ENCODE measurements around the gene DIPK1A. TPM values are rescaled to one million over a fixed set of nuclear protein-coding genes. Genes with fewer than 3 reads are reported as not detected.

Gene DIPK1A
- total RNA-seq, 1 experiment from 2014 or later: 2.3 TPM

- no peak overlapping the region for H3K4me3 Mint-ChIP-seq (ENCODE audit: unreplicated experiment)
- H3K9me3 Mint-ChIP-seq (ENCODE audit: unreplicated experiment): no peaks in the 10 kb centered on the region
- intact Hi-C loops (cut with micrococcal nuclease; ENCODE audit: unreplicated experiment): no loop called here
- Histone ChIP-seq H3K9me3 (no peaks in the 10 kb centered on the region), H3K36me3 (ENCODE audit: control insufficient read depth, insufficient read depth, low read length) (no peaks in the 10 kb centered on the region), H3K4me1 (peaks cover 11% of the 10 kb centered on the region; the same call in 1 of the 2 replicates), H3K27me3 (replicated peaks; ENCODE audit: control insufficient read depth, insufficient read depth, low read length) (no peaks in the 10 kb centered on the region), H3K4me3 (ENCODE audit: low read depth, low read length) (no peak overlapping the region)
- BruUV-seq (replicated peaks): no TSS peak
- POLR2A ChIA-PET: no interaction called here
- H3K36me3 Mint-ChIP-seq (ENCODE audit: insufficient read depth, unreplicated experiment): no peaks in the 10 kb centered on the region
- no peak for TF ChIP-seq CTCF (IDR thresholded peaks at IDR 0.05; ENCODE audit: insufficient read depth in 1 of 2, low read depth in 1 of 2, low read length in 1 of 2, severe bottlenecking in 1 of 2, unreplicated experiment in 1 of 2)
- H3K27me3 Mint-ChIP-seq (ENCODE audit: insufficient read depth, unreplicated experiment): no peaks in the 10 kb centered on the region
- CTCF ChIA-PET: no interaction called here
- DNase-seq: no peak
- H3K27ac Mint-ChIP-seq (ENCODE audit: unreplicated experiment): no peak overlapping the region
- H3K4me1 Mint-ChIP-seq (ENCODE audit: low read depth, unreplicated experiment): peaks cover 22% of the 10 kb centered on the region
Measured at GRCh38 chr1:92913093-92913819, 48.0 kb downstream of the DIPK1A start.

GRCh38 chr1:92910081-92910480 lies 51.2 kb downstream of the DIPK1A start:
- Histone ChIP-seq H3K4me3 (ENCODE audit: low read depth, low read length) (no peak overlapping the region), H3K27me3 (replicated peaks; ENCODE audit: control insufficient read depth, insufficient read depth, low read length) (no peaks in the 10 kb centered on the region), H3K36me3 (ENCODE audit: control insufficient read depth, insufficient read depth, low read length) (no peaks in the 10 kb centered on the region), H3K4me1 (peaks cover 11% of the 10 kb centered on the region; the same call in 1 of the 2 replicates), H3K9me3 (no peaks in the 10 kb centered on the region; the same call in 1 of the 2 replicates)
- Mint-ChIP-seq H3K4me1 (ENCODE audit: low read depth, unreplicated experiment) (peaks cover 28% of the 10 kb centered on the region), H3K36me3 (ENCODE audit: insufficient read depth, unreplicated experiment) (no peaks in the 10 kb centered on the region), H3K27ac (ENCODE audit: unreplicated experiment) (no peak overlapping the region), H3K27me3 (ENCODE audit: insufficient read depth, unreplicated experiment) (no peaks in the 10 kb centered on the region), H3K9me3 (ENCODE audit: unreplicated experiment) (no peaks in the 10 kb centered on the region), H3K4me3 (ENCODE audit: unreplicated experiment) (peak overlapping the region; percentile 16)
- no TSS peak for BruUV-seq (replicated peaks)
- POLR2A ChIA-PET: interaction anchor here (0.5 to 0.6 kb wide), 2 partner anchors 45 to 435 kb away, joined by 3 read pairs; no protein-coding TSS in a partner anchor
- intact Hi-C loops (cut with micrococcal nuclease; ENCODE audit: unreplicated experiment): no loop called here
- DNase-seq: no peak
- CTCF ChIA-PET: no interaction called here
- TF ChIP-seq CTCF (IDR thresholded peaks at IDR 0.05; ENCODE audit: insufficient read depth in 1 of 2, low read depth in 1 of 2, low read length in 1 of 2, severe bottlenecking in 1 of 2, unreplicated experiment in 1 of 2): no peak

- DNase-seq: no peak
- Mint-ChIP-seq H3K4me1 (ENCODE audit: low read depth, unreplicated experiment) (peaks cover 27% of the 10 kb centered on the region), H3K36me3 (ENCODE audit: insufficient read depth, unreplicated experiment) (no peaks in the 10 kb centered on the region), H3K27me3 (ENCODE audit: insufficient read depth, unreplicated experiment) (no peaks in the 10 kb centered on the region), H3K27ac (ENCODE audit: unreplicated experiment) (no peak overlapping the region), H3K4me3 (ENCODE audit: unreplicated experiment) (no peak overlapping the region), H3K9me3 (ENCODE audit: unreplicated experiment) (no peaks in the 10 kb centered on the region)
- CTCF ChIA-PET: no interaction called here
- no peaks in the 10 kb centered on the region; the same call in 1 of the 2 replicates for H3K9me3 ChIP-seq
- no peaks in the 10 kb centered on the region for H3K27me3 ChIP-seq (replicated peaks; ENCODE audit: control insufficient read depth, insufficient read depth, low read length)
- H3K4me3 ChIP-seq (ENCODE audit: low read depth, low read length): no peak overlapping the region
- H3K4me1 ChIP-seq: peaks cover 11% of the 10 kb centered on the region; the same call in 1 of the 2 replicates
- POLR2A ChIA-PET: interaction anchor here (0.6 kb wide), 1 partner anchor 46 kb away, joined by 3 read pairs; no protein-coding TSS in a partner anchor
- TF ChIP-seq CTCF (IDR thresholded peaks at IDR 0.05; ENCODE audit: insufficient read depth in 1 of 2, low read depth in 1 of 2, low read length in 1 of 2, severe bottlenecking in 1 of 2, unreplicated experiment in 1 of 2): no peak
- intact Hi-C loops (cut with micrococcal nuclease; ENCODE audit: unreplicated experiment): loop anchor here (10.0 kb wide), 1 partner anchor 45 kb away; no protein-coding TSS in a partner anchor
- BruUV-seq (replicated peaks): no TSS peak
- no peaks in the 10 kb centered on the region for H3K36me3 ChIP-seq (ENCODE audit: control insufficient read depth, insufficient read depth, low read length)
Measured at GRCh38 chr1:92909321-92909720, 51.9 kb downstream of the DIPK1A start.
